Right lobe of liver (tissue), 6 donors: Measurements from ENCODE around the gene TTC9B. TPM values are rescaled to one million over a fixed set of nuclear protein-coding genes. Genes with fewer than 3 reads are reported as not detected.

ENCODE experiments used
- ATAC-seq, 4 donors: fragments of 200-7000 bp; cut with Tn5 transposase; one replicate each; pipeline ENCODE4 v1.9.1; 2020; ENCODE audit warnings: mild to moderate bottlenecking in 4 of 4, moderate library complexity in 4 of 4
- DNase-seq, 3 donors: peaks; one replicate each; pipeline ENCODE4 v3.0.0-alpha.2; 2020
- H3K27ac ChIP-seq, 3 donors: fragments of 200-600 bp; one replicate each; pipeline ENCODE4 v1.8.0; 2022
- H3K27me3 ChIP-seq, 2 donors: fragments of 200-600 bp; one replicate each; pipeline ENCODE4 v1.8.0; 2022
- H3K36me3 ChIP-seq, 4 donors: fragments of 200-600 bp; sonication (generic) in 1 of 4; one replicate each; pipeline versions ENCODE4 v1.5.1 to v1.8.0; 2017 to 2022; ENCODE audit warnings: control low read depth in 1 of 4
- H3K4me1 ChIP-seq, 4 donors: fragments of 200-600 bp; sonication (generic) in 1 of 4; one replicate each; pipeline versions ENCODE4 v1.5.1 to v1.8.0; 2017 to 2022; ENCODE audit warnings: control low read depth in 1 of 4
- H3K4me3 ChIP-seq, 3 donors: fragments of 200-600 bp; one replicate each; pipeline ENCODE4 v1.8.0; 2022
- H3K9me3 ChIP-seq, 4 donors: fragments of 200-600 bp; sonication (generic) in 1 of 4; one replicate each; pipeline versions ENCODE4 v1.5.1 to v1.8.0; 2017 to 2022; ENCODE audit warnings: control low read depth in 1 of 4
- POLR2A ChIP-seq: fragments of 450-650 bp; IDR thresholded peaks from one replicate; pipeline ENCODE4 v1.6.1; 2017; ENCODE audit warnings: antibody characterized with exemption, mild to moderate bottlenecking
- WGBS: methylation state at CpG from one replicate; pipeline ENCODE4 v1.1.6; 2018; ENCODE audit warnings: low coverage, low lambda C conversion rate; ENCODE audit not compliant: insufficient coverage; ENCODE audit errors: missing lambda C conversion rate; 5-methylcytosine and 5-hydroxymethylcytosine counted together
- intact Hi-C, 2 donors: fragments of 100-400 bp; cut with DNase I; formaldehyde crosslinking; loops; one replicate each; pipeline versions ENCODE4 v1.11.2 to v1.14.1; 2022
- total RNA-seq, 6 experiments: library from RNA; depleted of rRNA in 2 of 6; stranded (reverse); fragments of >200 nt in 2 of 6; fragmentation: NEBNext Ultra II Directional in 3 of 6; extraction: Animal tissue kit (Norgen Biotek cat#: 25700) in 3 of 6; gene quantifications; one replicate each; pipeline versions ENCODE4 v1.1.0 to v1.2.4, GENCODE V29; 2016 to 2023
- TF ChIP-seq, protein P1 (sequence below), 4 donors: fragments of 200-600 bp in 3 of 4; fragments of 450-650 bp in 1 of 4; IDR thresholded peaks; one replicate each; pipeline versions ENCODE4 v1.5.1 to v1.8.0; 2016 to 2022; ENCODE audit warnings: antibody characterized with exemption in 4 of 4, mild to moderate bottlenecking in 2 of 4
- donor health status: DM: no; HTN: yes; CAD: no.
- donor health status: DM: no; HTN: no; CAD: no.
- donor health status: DM: no; HTN: no; CAD: no.
- donor health status: DM: no; HTN: yes; CAD: no.
- donor health status: DM: no; HTN: yes; CAD: no.

TTC9B gene
- total RNA-seq, 6 experiments from 2014 or later: not detected

DNA sequence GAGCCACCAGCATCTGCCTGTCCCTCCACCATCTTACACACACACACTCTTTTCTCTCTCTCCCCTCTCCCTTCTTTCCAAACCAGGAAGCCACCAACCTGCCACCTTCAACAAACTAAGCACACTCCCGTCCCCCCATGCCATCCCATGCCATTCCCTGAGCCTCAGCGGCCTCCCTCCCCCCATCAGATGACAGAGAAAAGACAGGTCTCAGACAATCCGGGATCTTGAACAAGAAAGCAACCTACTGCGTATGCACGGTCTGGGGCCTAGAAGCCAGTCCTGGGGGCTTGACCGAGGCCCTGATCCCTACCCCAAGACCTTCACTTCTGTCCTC is 47.5 kb upstream of the TTC9B start:
- WGBS: 86% methylated on average over 3 of the region's 6 CpGs
- peaks cover 0 to 7% (median 1%) of the 10 kb centered on the region in 4 donors for H3K36me3 ChIP-seq
- H3K4me3 ChIP-seq: no peak overlapping the region
- H3K4me1 ChIP-seq: peaks cover 0 to 18% (median 3%) of the 10 kb centered on the region in 4 donors
- intact Hi-C loops: no loop called here
- no peak for ATAC-seq
- no peak for DNase-seq
- H3K27ac ChIP-seq: no peak overlapping the region
- no peaks in the 10 kb centered on the region for H3K9me3 ChIP-seq
- no peak for TF ChIP-seq POLR2A
- TF ChIP-seq, protein P1, sequence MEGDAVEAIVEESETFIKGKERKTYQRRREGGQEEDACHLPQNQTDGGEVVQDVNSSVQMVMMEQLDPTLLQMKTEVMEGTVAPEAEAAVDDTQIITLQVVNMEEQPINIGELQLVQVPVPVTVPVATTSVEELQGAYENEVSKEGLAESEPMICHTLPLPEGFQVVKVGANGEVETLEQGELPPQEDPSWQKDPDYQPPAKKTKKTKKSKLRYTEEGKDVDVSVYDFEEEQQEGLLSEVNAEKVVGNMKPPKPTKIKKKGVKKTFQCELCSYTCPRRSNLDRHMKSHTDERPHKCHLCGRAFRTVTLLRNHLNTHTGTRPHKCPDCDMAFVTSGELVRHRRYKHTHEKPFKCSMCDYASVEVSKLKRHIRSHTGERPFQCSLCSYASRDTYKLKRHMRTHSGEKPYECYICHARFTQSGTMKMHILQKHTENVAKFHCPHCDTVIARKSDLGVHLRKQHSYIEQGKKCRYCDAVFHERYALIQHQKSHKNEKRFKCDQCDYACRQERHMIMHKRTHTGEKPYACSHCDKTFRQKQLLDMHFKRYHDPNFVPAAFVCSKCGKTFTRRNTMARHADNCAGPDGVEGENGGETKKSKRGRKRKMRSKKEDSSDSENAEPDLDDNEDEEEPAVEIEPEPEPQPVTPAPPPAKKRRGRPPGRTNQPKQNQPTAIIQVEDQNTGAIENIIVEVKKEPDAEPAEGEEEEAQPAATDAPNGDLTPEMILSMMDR (IDR thresholded peaks at IDR 0.05): no peak
- no peaks in the 10 kb centered on the region for H3K27me3 ChIP-seq

DNA sequence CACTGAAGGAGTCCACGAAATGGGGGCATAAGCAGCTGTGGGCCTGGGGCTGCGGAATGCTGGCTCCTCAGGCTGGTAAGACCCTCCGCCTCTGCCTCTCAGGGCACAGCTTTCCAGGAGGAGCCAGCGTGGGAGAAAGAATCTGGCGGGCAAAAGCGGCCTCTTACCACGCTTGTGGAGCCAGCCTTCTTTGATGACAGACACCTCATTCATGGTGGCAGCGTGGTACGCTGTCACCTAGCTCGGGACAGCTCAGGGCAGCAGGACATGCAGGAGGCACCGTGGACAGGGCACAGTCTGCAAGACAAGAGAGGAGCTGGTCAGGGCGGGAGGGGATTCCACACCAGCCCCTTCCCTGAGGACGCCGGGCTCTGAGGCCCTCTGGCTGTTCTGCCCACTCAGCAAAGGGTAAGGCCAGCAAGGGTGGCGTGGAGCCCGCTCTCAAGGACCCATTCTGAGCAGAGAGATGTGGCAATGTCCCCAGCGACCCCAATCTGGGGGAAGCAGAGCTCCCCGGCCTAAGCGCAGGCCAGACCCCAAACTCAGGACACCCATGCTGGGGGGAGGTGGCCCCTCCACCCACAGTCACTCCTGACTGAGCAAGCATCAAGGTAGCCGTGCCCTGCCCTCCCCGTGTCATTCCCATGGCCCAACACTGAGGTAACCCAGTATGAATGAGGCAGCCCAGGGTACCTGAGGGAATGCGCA is 47.0 kb upstream of the TTC9B start:
- Histone ChIP-seq H3K4me3 (no peak overlapping the region), H3K27me3 (no peaks in the 10 kb centered on the region), H3K9me3 (no peaks in the 10 kb centered on the region), H3K27ac (no peak overlapping the region), H3K4me1 (peaks cover 0 to 18% (median 3%) of the 10 kb centered on the region in 4 donors), H3K36me3 (peaks cover 0 to 7% (median under 1%) of the 10 kb centered on the region in 4 donors)
- DNase-seq (peak in 1 of 3 donors; percentile 51), ATAC-seq (no peak)
- no CpG with 5 or more reads among the region's 22 CpGs for WGBS
- TF ChIP-seq, protein P1 (IDR thresholded peaks at IDR 0.05): no peak
- no peak for TF ChIP-seq POLR2A
- intact Hi-C loops: no loop called here

DNA sequence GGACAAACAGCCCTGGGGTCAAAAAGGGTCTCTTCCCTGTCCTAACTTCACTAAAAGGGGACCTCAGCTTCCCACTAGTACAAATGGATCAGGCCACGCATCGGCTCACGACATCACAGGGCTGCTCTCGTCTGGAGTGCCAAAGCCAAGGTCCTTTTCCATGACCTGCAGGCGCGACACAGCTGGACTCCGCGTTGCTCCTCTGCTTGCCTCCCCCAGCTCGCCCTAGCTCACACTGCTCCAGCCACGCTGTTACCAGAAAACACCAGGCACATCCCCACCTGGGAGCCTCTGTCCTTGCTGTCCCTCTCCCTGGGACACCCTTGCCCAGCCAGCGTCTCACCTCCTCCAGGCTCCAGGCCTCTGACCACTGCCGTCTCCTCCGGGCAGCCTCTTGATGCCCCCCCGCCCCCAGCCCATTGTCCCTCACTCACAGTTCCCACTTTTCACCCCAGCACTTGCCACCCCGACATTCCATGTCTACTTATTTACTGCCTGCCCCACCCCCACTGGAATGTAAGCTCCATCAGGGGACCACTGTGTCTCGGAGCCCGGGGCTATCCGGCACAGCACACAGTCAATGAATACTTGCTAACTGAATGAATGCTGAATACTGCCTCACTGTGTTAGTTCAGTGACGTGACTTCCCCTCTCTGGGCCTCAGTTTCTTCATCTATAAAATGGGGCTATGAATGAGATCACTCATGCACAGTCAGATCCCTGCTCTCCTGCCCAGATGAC is 46.3 kb upstream of the TTC9B start:
- H3K4me1 ChIP-seq: peaks cover 0 to 18% (median 3%) of the 10 kb centered on the region in 4 donors
- WGBS: 80% methylated on average over 7 of the region's 19 CpGs
- intact Hi-C loops: no loop called here
- peak in 1 of 3 donors; percentile 38 for DNase-seq
- no peak overlapping the region for H3K4me3 ChIP-seq
- H3K9me3 ChIP-seq: no peaks in the 10 kb centered on the region
- no peak overlapping the region for H3K27ac ChIP-seq
- no peak for ATAC-seq
- TF ChIP-seq POLR2A: no peak
- TF ChIP-seq, protein P1 (IDR thresholded peaks at IDR 0.05): no peak
- H3K36me3 ChIP-seq: peaks cover 0 to 7% (median 0%) of the 10 kb centered on the region in 4 donors
- H3K27me3 ChIP-seq: no peaks in the 10 kb centered on the region

DNA sequence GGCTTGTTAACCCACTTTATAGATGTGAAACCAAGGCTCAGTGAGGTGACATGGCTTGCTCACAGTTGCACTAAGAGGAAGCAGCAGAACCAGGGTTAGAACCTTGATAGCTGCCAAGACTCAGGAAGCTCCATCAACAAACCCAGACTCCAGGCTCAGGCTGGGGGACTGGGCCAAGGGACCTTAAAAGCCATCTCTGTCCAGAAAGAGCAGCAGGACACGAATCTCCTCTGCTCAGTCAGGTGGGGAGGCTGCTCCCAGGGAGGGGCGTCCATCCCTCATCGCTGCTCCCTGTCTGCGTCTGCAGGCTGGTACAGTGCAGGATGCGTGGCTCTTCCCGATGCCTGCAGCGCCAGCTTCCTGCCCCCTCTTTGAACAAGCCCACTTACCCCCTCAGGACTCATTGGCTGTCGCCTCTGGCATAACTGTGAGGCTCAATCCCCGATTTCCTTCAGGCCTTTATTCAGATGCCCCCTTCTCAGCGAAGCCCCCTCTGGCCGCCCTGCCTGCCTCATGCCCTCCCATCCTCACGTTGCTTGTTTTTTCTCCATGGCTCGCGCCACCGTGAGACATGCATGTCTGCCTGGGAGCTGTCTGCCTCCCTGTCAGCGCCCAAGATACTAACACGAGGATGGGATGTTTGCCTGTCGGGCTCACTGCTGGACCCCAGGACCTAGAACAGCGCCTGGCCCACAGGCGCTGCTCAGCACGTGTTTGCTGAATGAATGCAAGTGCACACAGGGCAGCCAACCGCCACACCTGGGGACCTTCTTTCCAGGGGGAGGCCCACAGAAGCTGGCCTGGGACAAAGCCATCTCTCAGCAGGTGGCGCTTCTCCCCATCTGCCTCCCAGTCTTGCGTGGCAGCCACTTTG is 45.5 kb upstream of the TTC9B start:
- WGBS: 83% methylated on average over 1 of the region's 24 CpGs
- ATAC-seq (no peak), DNase-seq (no peak)
- Histone ChIP-seq H3K4me3 (no peak overlapping the region), H3K9me3 (no peaks in the 10 kb centered on the region), H3K36me3 (peaks cover 0 to 7% (median 0%) of the 10 kb centered on the region in 4 donors), H3K27me3 (no peaks in the 10 kb centered on the region), H3K4me1 (peaks cover 0 to 17% (median 3%) of the 10 kb centered on the region in 4 donors), H3K27ac (no peak overlapping the region)
- intact Hi-C loops: no loop called here
- TF ChIP-seq, protein P1 (IDR thresholded peaks at IDR 0.05): no peak
- no peak for TF ChIP-seq POLR2A
